NCI-H510A (cell line): ENCODE data around the gene PEX11B.

Experiments
- DNase-seq: peaks from one replicate; lab custom pipeline; 2025; lab: John Stamatoyannopoulos, UW

Gene PEX11B

GRCh38 chr1:145908653-145909052, 9.9 kb downstream of the PEX11B start:
- DNase-seq: no peak

DNA sequence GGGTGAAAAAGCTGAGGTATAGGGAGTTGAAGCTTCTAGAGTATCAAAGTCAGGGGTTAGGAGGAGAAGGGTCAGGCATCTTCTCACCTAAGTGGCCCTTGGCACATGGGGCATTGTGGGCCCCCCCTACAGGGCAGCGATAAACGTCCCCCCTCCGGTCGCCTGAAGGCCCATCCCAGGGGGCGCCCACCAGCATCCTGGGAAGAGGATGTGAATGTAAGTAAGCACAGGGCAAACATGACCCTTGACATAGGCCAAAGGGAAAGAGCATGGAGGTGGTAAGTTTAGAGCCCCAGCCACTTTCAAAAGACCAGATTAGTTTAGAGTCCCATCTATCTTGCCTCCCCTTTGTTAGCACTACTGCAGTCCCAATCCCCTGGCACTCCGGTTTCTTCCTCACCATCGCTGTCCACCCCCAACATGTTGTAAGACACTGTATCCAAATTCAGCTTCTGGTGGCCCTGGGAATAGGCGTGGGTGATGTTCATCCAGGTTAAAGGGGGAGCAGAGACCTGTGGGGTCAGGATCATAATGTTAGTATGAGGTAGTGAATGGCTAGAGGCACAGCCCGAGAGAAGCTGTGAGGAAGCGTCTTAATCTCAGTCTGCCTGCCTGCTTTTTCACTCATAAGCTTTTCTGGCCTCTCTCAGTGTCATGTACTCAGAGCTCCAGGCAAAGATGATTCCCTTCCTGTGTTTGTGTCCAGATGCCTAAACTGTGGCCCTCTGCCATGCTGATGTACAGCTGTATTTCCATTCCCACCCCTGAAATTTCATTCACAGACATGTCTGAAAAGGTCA, 11.4 kb downstream of the PEX11B start:
- DNase-seq: no peak

GRCh38 chr1:145901312-145902021, 17.1 kb downstream of the PEX11B start:
- no peak for DNase-seq

DNA sequence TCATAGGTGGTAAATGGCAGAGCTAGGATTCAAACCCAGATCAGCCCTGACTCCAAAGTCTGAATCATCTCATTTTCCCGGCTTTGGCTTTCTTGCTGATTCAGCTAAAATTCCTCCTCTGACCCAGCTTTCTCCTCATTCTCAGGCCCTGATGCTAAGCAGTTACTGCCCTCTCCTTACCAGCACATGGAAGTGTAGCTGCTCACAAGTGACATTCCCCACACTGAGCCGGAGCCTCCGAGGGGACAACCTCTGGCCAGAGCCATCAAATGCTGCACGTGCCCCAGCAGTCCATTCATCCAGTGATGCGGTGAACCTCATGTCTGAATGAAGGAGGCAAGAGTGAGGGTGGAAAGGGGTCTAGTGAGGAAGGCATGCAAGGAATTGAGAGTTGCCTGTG, 19.8 kb downstream of the PEX11B start:
- DNase-seq: no peak

DNA sequence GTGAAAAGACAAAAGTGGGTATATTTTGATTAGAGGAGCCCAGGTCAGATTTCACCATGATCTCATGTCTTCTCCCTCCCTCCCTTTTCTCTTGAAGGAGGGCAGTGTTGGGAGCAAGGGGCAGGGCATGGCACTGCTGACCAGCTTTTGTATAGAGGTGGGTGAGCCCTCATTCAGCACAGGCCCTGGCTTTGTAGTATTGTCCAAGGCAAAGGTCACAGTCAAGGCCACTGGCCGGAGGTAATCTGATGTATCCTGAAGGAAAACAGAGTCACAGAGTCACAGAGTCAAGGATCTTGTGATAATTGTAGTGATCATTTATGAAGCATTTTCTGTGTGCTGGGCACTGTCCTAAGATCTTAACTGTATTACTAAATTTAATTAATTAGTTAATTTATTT, 20.5 kb downstream of the PEX11B start:
- no peak for DNase-seq

- DNase-seq: no peak
Measured at GRCh38 chr1:145895471-145895870, 23.0 kb downstream of the PEX11B start.

GRCh38 chr1:145893306-145894055, 25.0 kb downstream of the PEX11B start:
- DNase-seq: no peak

- no peak for DNase-seq
Measured at GRCh38 chr1:145892486-145893087, 25.9 kb downstream of the PEX11B start.

GRCh38 chr1:145891587-145892485, 26.7 kb downstream of the PEX11B start:
- peak; percentile 94 for DNase-seq

- DNase-seq: peak; percentile 36
Measured at GRCh38 chr1:145891143-145891542, 27.4 kb downstream of the PEX11B start.

GRCh38 chr1:145889722-145890121, 28.8 kb downstream of the PEX11B start:
- DNase-seq: peak; percentile 55

DNA sequence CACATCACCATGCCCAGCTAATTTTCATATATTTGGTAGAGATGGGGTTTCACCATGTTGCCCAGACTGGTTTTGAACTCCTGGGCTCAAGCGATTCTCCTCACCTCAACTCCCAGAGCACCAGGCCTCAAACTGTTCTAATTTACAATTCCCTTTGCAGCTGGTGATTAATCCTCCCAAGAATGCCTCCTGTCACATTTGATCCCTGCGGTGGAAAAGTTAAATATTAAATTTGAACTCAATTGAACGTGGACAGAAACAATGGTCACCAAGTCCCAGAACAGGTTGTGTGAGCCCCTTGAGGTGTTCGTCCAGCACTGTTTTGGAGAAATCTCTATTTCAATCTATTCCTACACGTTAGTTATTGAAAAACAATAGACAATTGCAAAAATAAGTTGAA, 30.9 kb downstream of the PEX11B start:
- no peak for DNase-seq

- no peak for DNase-seq
Measured at GRCh38 chr1:145886816-145887215, 31.7 kb downstream of the PEX11B start.

DNA sequence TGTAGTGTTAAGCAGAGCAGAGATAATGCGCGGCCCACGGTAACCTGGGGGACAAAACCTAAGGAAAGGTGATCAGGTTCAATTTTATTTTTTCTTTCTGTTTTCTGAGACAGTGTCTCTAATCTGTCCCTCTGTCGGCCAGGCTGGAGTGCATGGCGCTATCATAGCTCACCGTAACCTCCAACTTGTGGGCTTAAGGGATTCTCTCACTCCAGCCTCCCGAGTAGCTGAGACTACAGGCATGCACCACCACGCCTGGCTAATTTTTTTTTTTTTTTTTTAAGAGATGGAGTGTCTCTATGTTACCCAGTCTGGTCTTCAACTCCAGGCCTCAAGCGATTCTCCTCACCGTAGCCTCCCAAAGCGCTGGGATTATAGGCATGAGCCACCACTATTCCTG, 32.1 kb downstream of the PEX11B start:
- no peak for DNase-seq

DNA sequence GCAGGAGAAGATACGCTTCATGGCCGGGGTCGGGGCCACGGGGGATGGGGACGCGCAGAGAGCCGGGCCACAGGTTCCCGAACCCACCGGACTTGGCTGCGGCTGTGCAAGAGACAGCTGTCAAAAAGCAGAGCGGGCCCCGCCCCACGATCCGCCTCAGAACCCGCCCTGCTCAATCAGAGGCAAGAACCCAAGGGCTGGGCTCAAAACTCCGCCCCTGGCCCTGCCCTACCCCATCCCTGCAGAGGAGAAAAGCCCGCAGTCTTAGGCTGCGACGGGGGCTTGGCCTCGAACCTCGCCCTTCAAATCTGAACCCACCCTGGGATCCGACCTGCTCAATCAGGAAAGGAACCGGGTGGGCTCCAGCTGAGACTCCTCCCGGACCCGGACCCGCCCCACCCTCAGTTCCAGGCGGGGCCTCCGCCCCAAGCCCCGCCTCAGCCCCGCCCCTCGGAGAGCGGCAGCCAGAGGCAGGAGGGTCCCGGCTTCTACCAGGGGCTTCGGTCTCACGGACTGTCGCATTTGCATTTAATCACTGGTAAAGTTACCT, 32.7 kb downstream of the PEX11B start, which contains the start of gene ANKRD35:
Gene ANKRD35 (minus strand): TSS at position 129 of the 550 bp plus-strand sequence. CDS start 108 bp downstream, at position 21.
- DNase-seq: peak; percentile 53

- no peak for DNase-seq
Measured at GRCh38 chr1:145884675-145885074, 33.8 kb downstream of the PEX11B start.

GRCh38 chr1:145879775-145880174, 38.7 kb downstream of the PEX11B start:
- peak; percentile 75 for DNase-seq

DNA sequence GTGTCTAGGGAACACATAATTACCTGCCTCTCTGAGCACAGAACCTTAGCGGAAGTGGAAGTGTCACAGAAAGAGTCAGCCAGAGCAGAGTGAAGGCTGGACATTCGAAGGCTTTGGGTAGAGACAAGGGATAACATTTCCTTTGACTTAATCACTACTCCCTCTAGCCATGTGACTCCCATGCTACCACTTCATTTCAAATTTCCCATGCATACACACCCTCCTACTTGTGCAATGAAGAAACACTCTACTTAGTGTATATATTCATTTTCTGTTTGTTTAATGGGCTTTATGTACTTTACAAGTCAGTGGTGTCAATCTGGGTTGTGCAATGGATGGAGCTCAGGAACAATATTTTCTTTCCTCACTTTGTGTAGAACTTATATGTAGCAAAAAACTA, 39.8 kb downstream of the PEX11B start:
- DNase-seq: no peak

GRCh38 chr1:145877923-145878486, 40.5 kb downstream of the PEX11B start:
- no peak for DNase-seq

DNA sequence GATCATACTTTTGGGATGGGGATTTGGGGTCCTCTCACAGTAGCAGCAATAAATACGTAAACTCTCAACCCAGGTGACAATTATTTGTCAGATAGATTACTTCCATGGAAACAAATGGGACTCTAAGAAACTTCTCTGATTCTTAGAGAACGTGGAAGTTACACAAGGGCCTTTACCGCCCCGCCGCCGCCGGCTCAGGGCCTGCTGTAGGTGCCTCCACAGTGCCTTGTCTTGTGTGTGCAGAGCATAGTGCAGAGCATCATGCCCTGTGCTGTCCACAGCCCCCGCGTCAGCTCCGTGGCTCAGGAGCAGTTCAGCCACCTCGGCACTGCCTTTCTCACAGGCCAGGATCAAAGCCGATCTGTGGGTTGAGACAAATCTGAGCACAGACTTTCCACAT, 43.9 kb downstream of the PEX11B start:
- DNase-seq: no peak
